Measurements from ENCODE around the gene AFMID. TPM values are rescaled to one million over a fixed set of nuclear protein-coding genes. Genes with fewer than 3 reads are reported as not detected.

The AFMID gene
- total and polyA plus RNA-seq, 2 of the 8 experiments (the other 6 are each of a cell fraction or from before 2014, with no cell fraction given), result 49.0 to 53.0 TPM

- WGBS, 2 experiments (ENCODE audit: extremely low coverage in 1 of 2, insufficient coverage in 1 of 2, insufficient read length in 1 of 2, insufficient replicate concordance in 2 of 2, low coverage in 1 of 2, low lambda C conversion rate in 2 of 2, missing lambda C conversion rate in 1 of 2), result 95% methylated on average over 11 of the region's 11 CpGs; no CpG with 5 or more reads in 1 of the 2 experiments
- ChIA-PET POLR2A (ENCODE audit: partially characterized antibody) (interaction anchor here (1.7 kb wide), 1 partner anchor 38 kb away, joined by 3 read pairs; no protein-coding TSS in a partner anchor), CTCF (ENCODE audit: partially characterized antibody) (interaction anchor here (0.9 kb wide), 1 partner anchor 40 kb away, joined by 3 read pairs; no protein-coding TSS in a partner anchor)
- no peak overlapping the region for H2BK15ac ChIP-seq (ENCODE audit: low read length)
- no peaks in the 10 kb centered on the region for H3K27me3 ChIP-seq (replicated peaks in 1 of 4; ENCODE audit: control insufficient read depth in 3 of 4, extremely low read depth in 1 of 4, insufficient read depth in 3 of 4, low read length in 3 of 4)
- TF ChIP-seq KDM5A (IDR thresholded peaks at IDR 0.05; ENCODE audit: low read length) (no peak), POLR2A (IDR thresholded peaks at IDR 0.05; ENCODE audit: control extremely low read depth in 1 of 2, low read depth in 2 of 2, low read length in 2 of 2) (no peak), CHD2 (IDR thresholded peaks at IDR 0.05; ENCODE audit: low read length) (no peak), EZH2 (IDR thresholded peaks at IDR 0.05; ENCODE audit: low read depth, low read length, severe bottlenecking) (no peak), EP300 (IDR thresholded peaks at IDR 0.05; ENCODE audit: borderline replicate concordance in 1 of 2, low read depth in 2 of 2, low read length in 2 of 2) (no peak), SP1 (IDR thresholded peaks at IDR 0.05; ENCODE audit: low read depth, low read length) (no peak), FOSL1 (IDR thresholded peaks at IDR 0.05; ENCODE audit: insufficient read depth, low read depth, low read length) (no peak)
- peaks cover 4% of the 10 kb centered on the region; the same call in 1 of the 2 replicates for H3K23me2 ChIP-seq (ENCODE audit: low read depth, low read length)
- no peak overlapping the region for H2BK20ac ChIP-seq (ENCODE audit: low read length)
- H3K4me3 ChIP-seq (ENCODE audit: extremely low read depth in 1 of 4, insufficient read depth in 2 of 4, low read depth in 3 of 4, low read length in 4 of 4), result no peak overlapping the region
- no peak overlapping the region for H3K14ac ChIP-seq (ENCODE audit: insufficient read length)
- peaks cover 6 to 17% of the 10 kb centered on the region in 2 experiments for H3K79me2 ChIP-seq (ENCODE audit: control insufficient read depth in 1 of 2, insufficient read depth in 2 of 2, low read length in 2 of 2)
- no peak overlapping the region for H2BK12ac ChIP-seq (ENCODE audit: low read depth, low read length)
- no peak for FAIRE-seq
- H2BK5ac ChIP-seq (ENCODE audit: low read depth, low read length), result no peak overlapping the region
- no peak overlapping the region for H2AFZ ChIP-seq (ENCODE audit: low read length)
- peaks cover 0 to under 1% (median 0%) of the 10 kb centered on the region in 4 experiments; a peak in 1 of 8 replicates for H3K36me3 ChIP-seq (ENCODE audit: control insufficient read depth in 2 of 4, insufficient read depth in 4 of 4, low read length in 3 of 4)
- H3K9ac ChIP-seq (replicated peaks in 1 of 4; ENCODE audit: extremely low read depth in 1 of 4, low read depth in 3 of 4, low read length in 3 of 4), result no peak overlapping the region
- H3K18ac ChIP-seq (ENCODE audit: extremely low read depth, low read length), result no peak overlapping the region
- no peak overlapping the region for H3K4ac ChIP-seq (replicated peaks; ENCODE audit: insufficient read length, low read depth, low read length)
- DNase-seq (ENCODE audit: low read depth in 1 of 2, low spot score in 2 of 2), result no peak
- peaks cover 0 to 4% (median 1%) of the 10 kb centered on the region in 4 experiments; a peak in 4 of 7 replicates for H3K4me1 ChIP-seq (replicated peaks in 1 of 4; ENCODE audit: control insufficient read depth in 3 of 4, insufficient read depth in 4 of 4, low read length in 3 of 4)
- H4K91ac ChIP-seq (replicated peaks; ENCODE audit: insufficient read length, low read length), result no peak overlapping the region
- H3K9me3 ChIP-seq (ENCODE audit: insufficient read depth in 2 of 2, low read depth in 1 of 2, low read length in 1 of 2), result no peaks in the 10 kb centered on the region
- H3K23ac ChIP-seq (ENCODE audit: insufficient read length), result no peak overlapping the region
- H4K20me1 ChIP-seq (replicated peaks in 1 of 2; ENCODE audit: control insufficient read depth in 1 of 2, insufficient read depth in 2 of 2, low read length in 2 of 2), result no peaks in the 10 kb centered on the region
- no peak overlapping the region for H2BK120ac ChIP-seq (replicated peaks; ENCODE audit: low read depth, low read length)
- H2AK5ac ChIP-seq (ENCODE audit: low read depth, low read length), result no peak overlapping the region
- peaks cover 4% of the 10 kb centered on the region for H3K79me1 ChIP-seq (ENCODE audit: low read depth, low read length)
- H4K8ac ChIP-seq (ENCODE audit: extremely low read depth, insufficient read depth, low read length), result no peak overlapping the region
- H4K5ac ChIP-seq (ENCODE audit: insufficient read length, low read depth, low read length), result no peak overlapping the region
- no peak overlapping the region for H3K27ac ChIP-seq (ENCODE audit: low read depth, low read length)
- no peak overlapping the region for H3K56ac ChIP-seq (replicated peaks; ENCODE audit: insufficient read length, low read depth, low read length)
- no peak overlapping the region for H3K4me2 ChIP-seq (ENCODE audit: insufficient read depth in 1 of 2, low read depth in 2 of 2, low read length in 2 of 2)
Measured at GRCh38 chr17:78211032-78211431, 23.9 kb downstream of the AFMID start.

All from H1 (cell line).